Dendritic cell treated with granulocyte-macrophage colony-stimulating factor and Interleukin-4, amounts not matched to agents 40 ng/mL and 50 ng/mL, for 4 days (primary cell): ENCODE results near the gene ATG13.
"Not testable (repeated sequence)": the region's sequence is repeated elsewhere in the genome, so short reads cannot be mapped to it uniquely, and the experiment has no call there.

Source experiments
- H3K27ac Mint-ChIP-seq: one replicate; pipeline ENCODE4 v1.8.0; 2022; ENCODE audit warnings: mild to moderate bottlenecking, mixed read lengths
- H3K27me3 Mint-ChIP-seq: one replicate; pipeline ENCODE4 v1.8.0; 2022; ENCODE audit warnings: mild to moderate bottlenecking, mixed read lengths
- H3K36me3 Mint-ChIP-seq: one replicate; pipeline ENCODE4 v1.8.0; 2022; ENCODE audit warnings: low read depth, mixed read lengths
- H3K4me1 Mint-ChIP-seq: one replicate; pipeline ENCODE4 v1.8.0; 2022; ENCODE audit warnings: low read depth, mixed read lengths
- H3K4me3 Mint-ChIP-seq: one replicate; pipeline ENCODE4 v1.8.0; 2022; ENCODE audit warnings: mild to moderate bottlenecking, moderate library complexity, mixed read lengths
- H3K9me3 Mint-ChIP-seq: one replicate; pipeline ENCODE4 v1.8.0; 2022; ENCODE audit warnings: mixed read lengths
- intact Hi-C: fragments of 100-400 bp; cut with micrococcal nuclease; formaldehyde crosslinking; loops from one replicate; pipeline ENCODE4 v1.15.0; 2022

The ATG13 gene

GRCh38 chr11:46695345-46696211, 78.2 kb downstream of the ATG13 start:
- Mint-ChIP-seq H3K27ac (peak overlapping the region; percentile 10), H3K9me3 (no peaks in the 10 kb centered on the region), H3K27me3 (no peaks in the 10 kb centered on the region), H3K4me3 (no peak overlapping the region), H3K4me1 (peaks cover 27% of the 10 kb centered on the region), H3K36me3 (peaks cover 79% of the 10 kb centered on the region)
- intact Hi-C loops: no loop called here

DNA sequence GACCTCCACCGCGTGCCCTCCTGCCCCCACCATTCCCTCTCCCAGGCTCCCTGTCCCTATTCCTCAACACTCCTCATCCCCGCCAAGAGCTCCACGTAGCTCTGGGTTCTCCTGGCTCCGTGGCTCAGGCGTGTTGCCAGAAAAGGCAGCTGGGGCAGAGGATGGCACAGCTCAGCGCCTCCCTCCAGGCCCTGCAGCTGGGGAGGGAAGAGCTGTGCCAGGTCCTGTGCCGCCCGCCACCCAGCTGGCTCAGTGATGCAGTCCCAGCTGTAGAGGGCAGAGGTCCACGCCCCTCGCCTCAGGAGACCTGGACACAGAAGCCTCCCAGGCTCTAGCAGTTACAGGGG, 78.8 kb downstream of the ATG13 start:
- intact Hi-C loops: no loop called here
- peak overlapping the region; percentile 10 for H3K27ac Mint-ChIP-seq
- no peaks in the 10 kb centered on the region for H3K27me3 Mint-ChIP-seq
- H3K4me3 Mint-ChIP-seq: no peak overlapping the region
- peaks cover 79% of the 10 kb centered on the region for H3K36me3 Mint-ChIP-seq
- peaks cover 28% of the 10 kb centered on the region for H3K4me1 Mint-ChIP-seq
- no peaks in the 10 kb centered on the region for H3K9me3 Mint-ChIP-seq

DNA sequence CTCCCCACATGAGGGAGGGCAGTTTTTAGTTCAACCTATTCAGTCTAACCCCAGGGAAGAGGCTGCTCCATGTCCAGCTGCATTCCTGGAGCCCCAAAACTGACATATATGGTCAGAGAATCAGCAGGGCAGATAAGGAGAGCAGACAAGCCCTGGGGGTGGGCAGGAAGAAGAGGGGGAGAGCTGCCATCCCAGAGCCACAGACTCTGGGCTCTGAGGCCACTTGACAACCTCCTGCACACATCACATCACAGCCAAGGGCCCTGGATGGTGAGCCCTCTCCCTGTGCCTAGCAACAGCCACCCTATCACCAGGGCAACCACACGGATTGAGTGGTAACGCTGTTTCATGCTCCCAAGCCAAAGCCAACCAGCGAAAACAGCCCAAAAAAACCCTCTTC, 80.0 kb downstream of the ATG13 start:
- Mint-ChIP-seq H3K36me3 (peaks cover 79% of the 10 kb centered on the region), H3K9me3 (no peaks in the 10 kb centered on the region), H3K4me1 (peaks cover 39% of the 10 kb centered on the region), H3K27ac (no peak overlapping the region), H3K4me3 (no peak overlapping the region), H3K27me3 (no peaks in the 10 kb centered on the region)
- intact Hi-C loops: no loop called here

DNA sequence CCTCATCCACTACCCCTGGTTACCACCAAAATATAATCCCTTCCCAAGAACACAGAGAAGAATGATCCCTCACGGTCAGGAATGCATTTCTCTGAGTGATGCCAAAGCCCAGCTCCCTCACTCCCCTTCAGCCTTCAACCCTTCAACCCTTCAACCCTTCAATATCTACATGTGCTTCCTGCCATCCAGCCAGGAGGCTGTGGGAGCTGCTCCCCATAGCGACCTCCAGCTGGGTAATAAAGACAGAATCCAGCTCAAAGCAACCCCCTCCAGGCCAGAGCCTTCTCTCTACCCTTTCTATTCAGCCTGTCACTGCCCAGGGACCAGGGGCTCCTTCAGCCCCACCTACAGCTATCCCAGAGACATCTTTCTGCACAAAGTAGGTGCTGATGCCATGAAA, 80.4 kb downstream of the ATG13 start:
- H3K9me3 Mint-ChIP-seq: no peaks in the 10 kb centered on the region
- no peaks in the 10 kb centered on the region for H3K27me3 Mint-ChIP-seq
- peaks cover 43% of the 10 kb centered on the region for H3K4me1 Mint-ChIP-seq
- no peak overlapping the region for H3K4me3 Mint-ChIP-seq
- intact Hi-C loops: no loop called here
- no peak overlapping the region for H3K27ac Mint-ChIP-seq
- peaks cover 79% of the 10 kb centered on the region for H3K36me3 Mint-ChIP-seq

DNA sequence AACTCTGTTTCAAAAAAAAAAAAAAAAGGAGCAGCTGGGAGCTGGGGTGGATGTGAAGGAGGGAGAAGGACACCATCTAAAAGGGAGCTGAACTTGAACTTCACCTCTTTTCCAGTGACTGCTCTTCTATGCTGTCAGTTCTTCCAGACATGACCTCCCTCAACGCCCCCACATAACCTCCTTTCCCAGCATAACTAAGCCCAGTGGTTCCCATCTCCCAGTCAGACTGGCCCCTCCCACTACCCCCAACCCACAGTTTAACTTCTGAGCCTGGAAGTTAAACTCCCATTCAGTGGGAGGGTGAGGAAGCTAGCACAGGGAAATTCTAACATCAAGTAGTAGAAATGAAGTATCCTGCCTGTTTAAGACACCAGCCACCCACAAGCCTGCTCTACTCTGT, 81.2 kb downstream of the ATG13 start:
- intact Hi-C loops: no loop called here
- Mint-ChIP-seq H3K4me1 (peaks cover 47% of the 10 kb centered on the region), H3K4me3 (no peak overlapping the region), H3K27ac (no peak overlapping the region), H3K36me3 (peaks cover 79% of the 10 kb centered on the region), H3K27me3 (no peaks in the 10 kb centered on the region), H3K9me3 (no peaks in the 10 kb centered on the region)

DNA sequence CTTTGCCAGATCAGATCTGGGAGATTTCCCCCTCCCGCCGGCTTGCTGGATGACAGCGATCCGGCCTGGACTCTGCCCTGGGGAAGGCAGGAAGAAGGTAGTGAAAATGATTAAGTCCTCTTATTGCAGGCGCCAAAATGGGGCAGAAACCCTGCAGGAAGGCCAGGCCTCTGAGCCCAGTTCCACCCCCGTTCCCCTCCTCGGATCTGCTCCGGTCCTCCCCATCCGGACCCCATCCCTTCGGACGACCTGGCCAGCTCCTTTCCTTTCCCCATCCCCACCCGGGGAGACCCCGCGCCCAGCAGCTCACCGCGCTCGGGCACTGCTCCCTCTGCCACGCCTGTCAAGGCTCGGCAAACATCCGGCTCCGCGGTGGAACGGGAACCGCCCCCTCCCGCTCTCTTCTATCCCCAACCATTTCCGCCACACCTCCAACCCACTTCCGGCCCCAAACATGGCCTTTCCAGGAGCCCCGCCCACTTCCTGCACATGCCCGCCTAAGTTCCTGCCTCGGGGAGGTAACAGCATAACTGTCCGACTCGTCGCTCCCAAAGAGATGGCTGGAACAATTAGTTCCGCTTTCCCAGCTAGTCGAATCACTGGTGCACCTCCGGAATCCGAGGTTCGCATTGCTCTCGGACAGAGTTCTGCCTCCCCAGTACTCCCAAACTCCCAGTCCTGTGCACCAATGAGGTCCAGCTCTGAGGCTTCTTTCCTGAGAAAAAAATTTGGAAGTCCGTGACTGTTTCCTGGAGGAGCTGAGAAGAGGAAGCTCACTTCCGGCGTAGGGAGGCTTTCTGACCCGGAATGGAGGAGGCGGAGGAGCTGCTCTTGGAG, 83.1 kb downstream of the ATG13 start, which contains the start of the genes ARHGAP1 and ZNF408:
Gene ARHGAP1, minus strand, starts transcription at position 379 of the 837 bp plus-strand sequence. CDS start 4,512 bp downstream, outside the sequence.
Gene ZNF408, plus strand, starts transcription at position 791 of the 837 bp plus-strand sequence. Its CDS starts 17 bp downstream, at position 808.
- no peaks in the 10 kb centered on the region for H3K27me3 Mint-ChIP-seq
- peak within 1 kb of the TSS; percentile 95 for H3K4me3 Mint-ChIP-seq
- peaks cover 79% of the 10 kb centered on the region for H3K36me3 Mint-ChIP-seq
- intact Hi-C loops: loop anchor here (2.0 kb wide), 1 partner anchor 84 kb away; the partner anchor contains the start of genes ATG13 and HARBI1
- peaks cover 47% of the 10 kb centered on the region for H3K4me1 Mint-ChIP-seq
- H3K27ac Mint-ChIP-seq: peak within 1 kb of the TSS; percentile 99
- no peaks in the 10 kb centered on the region for H3K9me3 Mint-ChIP-seq

DNA sequence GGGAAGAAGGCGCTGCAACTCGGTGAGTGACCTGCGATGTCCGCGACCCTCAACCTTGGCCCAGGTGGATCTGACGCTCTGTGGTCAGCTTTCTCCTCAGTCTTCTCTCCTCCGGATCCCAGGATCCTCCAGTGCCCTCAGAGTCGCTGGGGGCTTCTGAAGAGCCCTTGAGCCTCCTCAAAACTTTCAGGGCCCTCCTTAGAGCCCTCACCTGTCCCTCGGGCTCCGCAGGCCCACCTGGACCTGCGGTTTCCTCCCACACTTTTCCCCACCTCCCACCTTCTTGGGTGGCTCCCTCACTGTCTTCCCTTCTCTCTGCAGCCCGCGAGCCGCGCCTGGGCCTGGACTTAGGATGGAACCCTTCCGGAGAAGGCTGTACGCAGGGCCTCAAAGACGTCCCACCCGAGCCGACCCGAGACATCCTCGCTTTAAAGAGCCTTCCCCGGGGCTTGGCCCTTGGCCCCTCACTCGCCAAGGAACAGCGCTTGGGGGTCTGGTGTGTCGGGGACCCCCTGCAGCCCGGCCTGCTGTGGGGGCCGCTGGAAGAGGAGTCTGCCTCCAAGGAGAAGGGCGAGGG, 83.8 kb downstream of the ATG13 start:
- intact Hi-C loops: loop anchor here (2.0 kb wide), 1 partner anchor 84 kb away; the partner anchor contains the start of genes ATG13 and HARBI1
- no peaks in the 10 kb centered on the region for H3K27me3 Mint-ChIP-seq
- peaks cover 43% of the 10 kb centered on the region for H3K4me1 Mint-ChIP-seq
- peak overlapping the region; percentile 99 for H3K27ac Mint-ChIP-seq
- no peaks in the 10 kb centered on the region for H3K9me3 Mint-ChIP-seq
- peak overlapping the region; percentile 95 for H3K4me3 Mint-ChIP-seq
- H3K36me3 Mint-ChIP-seq: peaks cover 79% of the 10 kb centered on the region

DNA sequence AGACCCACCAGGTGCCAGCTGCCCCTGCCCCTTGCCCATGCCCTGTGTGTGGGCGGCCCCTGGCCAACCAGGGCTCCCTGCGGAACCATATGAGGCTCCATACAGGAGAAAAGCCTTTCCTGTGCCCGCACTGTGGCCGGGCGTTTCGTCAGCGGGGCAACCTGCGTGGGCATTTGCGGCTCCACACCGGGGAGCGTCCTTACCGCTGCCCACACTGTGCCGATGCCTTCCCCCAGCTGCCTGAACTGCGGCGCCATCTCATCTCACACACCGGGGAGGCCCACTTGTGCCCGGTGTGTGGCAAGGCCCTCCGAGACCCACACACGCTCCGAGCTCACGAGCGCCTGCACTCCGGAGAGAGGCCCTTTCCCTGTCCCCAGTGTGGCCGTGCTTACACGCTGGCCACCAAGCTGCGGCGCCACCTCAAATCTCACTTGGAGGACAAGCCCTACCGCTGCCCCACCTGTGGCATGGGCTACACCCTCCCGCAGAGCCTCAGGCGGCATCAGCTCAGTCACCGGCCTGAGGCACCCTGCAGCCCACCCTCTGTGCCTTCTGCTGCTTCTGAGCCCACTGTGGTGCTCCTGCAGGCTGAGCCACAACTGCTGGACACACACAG, 87.8 kb downstream of the ATG13 start:
- H3K27me3 Mint-ChIP-seq: no peaks in the 10 kb centered on the region
- H3K27ac Mint-ChIP-seq: no peak overlapping the region
- no peak overlapping the region for H3K4me3 Mint-ChIP-seq
- intact Hi-C loops: no loop called here
- H3K36me3 Mint-ChIP-seq: peaks cover 83% of the 10 kb centered on the region
- no peaks in the 10 kb centered on the region for H3K9me3 Mint-ChIP-seq
- peaks cover 20% of the 10 kb centered on the region for H3K4me1 Mint-ChIP-seq

DNA sequence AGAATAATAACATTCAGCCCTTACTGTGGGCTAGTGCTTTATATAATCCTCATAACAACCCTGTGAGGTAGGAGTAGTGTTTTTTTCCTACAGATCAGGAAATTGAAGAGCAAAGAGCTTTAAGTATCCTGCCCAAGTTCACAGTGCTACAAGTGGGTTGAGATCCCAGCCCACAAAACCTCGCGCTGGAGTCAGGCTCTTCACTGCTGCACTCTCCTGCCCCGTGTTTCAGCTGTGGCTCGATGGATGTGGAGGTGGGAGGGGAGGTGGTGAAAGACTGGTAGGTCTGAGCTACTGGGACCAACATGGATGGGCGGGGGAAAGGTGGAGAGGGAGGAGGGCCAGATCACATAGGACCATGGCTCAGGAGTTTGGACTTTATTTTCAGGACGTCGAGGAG, 89.5 kb downstream of the ATG13 start:
- peaks cover 12% of the 10 kb centered on the region for H3K4me1 Mint-ChIP-seq
- no peak overlapping the region for H3K27ac Mint-ChIP-seq
- no peaks in the 10 kb centered on the region for H3K9me3 Mint-ChIP-seq
- H3K27me3 Mint-ChIP-seq: no peaks in the 10 kb centered on the region
- intact Hi-C loops: no loop called here
- H3K4me3 Mint-ChIP-seq: no peak overlapping the region
- peaks cover 66% of the 10 kb centered on the region for H3K36me3 Mint-ChIP-seq

DNA sequence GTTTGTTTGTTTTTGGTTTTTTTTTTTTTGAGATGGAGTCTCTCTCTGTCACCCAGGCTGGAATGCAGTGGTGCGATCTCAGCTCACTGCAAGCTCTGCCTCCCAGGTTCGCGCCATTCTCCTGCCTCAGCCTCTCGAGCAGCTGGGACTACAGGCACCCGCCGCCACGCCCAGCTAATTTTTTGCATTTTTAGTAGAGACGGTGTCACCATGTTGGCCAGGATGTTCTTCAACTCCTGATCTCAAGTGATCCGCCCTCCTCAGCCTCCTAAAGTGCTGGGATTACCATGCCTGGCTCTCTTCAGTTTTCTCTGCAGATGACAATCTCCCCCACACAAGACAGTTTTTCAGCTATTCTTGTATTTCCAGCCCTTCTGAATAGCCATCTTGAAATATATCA, 92.0 kb downstream of the ATG13 start:
- H3K4me1 Mint-ChIP-seq, H3K27ac Mint-ChIP-seq, H3K27me3 Mint-ChIP-seq, H3K9me3 Mint-ChIP-seq, H3K4me3 Mint-ChIP-seq, intact Hi-C loops: not testable (repeated sequence)
- peaks cover 42% of the 10 kb centered on the region for H3K36me3 Mint-ChIP-seq

DNA sequence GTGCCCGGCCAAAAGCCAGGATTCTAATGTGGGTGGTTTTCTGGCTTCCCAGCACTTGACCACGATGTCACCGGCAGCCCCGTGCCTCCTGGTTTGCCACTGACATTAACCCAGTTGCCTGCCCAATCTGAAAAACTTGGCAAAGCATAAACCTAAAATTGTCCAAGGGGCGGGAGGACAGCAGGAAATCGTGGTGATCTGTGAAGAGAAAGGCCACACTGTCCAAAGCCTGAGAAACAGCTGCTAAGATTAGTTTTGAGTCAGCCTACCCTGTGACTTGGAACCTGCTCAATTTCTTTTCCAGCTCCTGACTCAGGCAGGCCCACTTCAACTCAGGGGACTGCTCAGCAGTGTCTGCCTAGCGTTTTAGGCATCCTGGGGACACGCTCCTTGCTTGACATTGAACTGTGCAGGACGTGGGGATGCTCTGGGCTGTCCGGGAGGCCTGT, 93.5 kb downstream of the ATG13 start:
- Mint-ChIP-seq H3K36me3 (peaks cover 27% of the 10 kb centered on the region), H3K9me3 (no peaks in the 10 kb centered on the region), H3K4me1 (no peaks in the 10 kb centered on the region), H3K27me3 (no peaks in the 10 kb centered on the region), H3K27ac (no peak overlapping the region), H3K4me3 (no peak overlapping the region)
- intact Hi-C loops: no loop called here

DNA sequence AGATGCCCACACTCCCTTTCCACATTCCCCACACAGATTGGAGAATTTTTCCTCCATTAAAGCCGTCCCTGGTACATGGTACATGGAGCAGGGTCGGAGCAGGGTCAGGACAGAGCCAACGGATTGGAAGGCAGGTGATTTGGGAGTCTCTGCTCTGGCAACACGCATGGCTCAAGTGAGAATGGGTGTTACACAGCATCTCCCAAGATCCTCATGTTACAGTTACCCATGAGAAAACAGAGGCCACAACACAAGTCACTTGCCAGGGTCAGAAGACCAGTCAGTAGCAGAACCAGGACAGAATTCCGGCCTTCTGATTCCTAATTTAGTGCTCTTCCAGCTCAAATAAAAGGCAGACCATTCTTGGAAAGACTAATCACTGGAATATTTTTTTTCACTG, 94.0 kb downstream of the ATG13 start:
- intact Hi-C loops: no loop called here
- Mint-ChIP-seq H3K9me3 (no peaks in the 10 kb centered on the region), H3K27me3 (no peaks in the 10 kb centered on the region), H3K36me3 (peaks cover 22% of the 10 kb centered on the region), H3K27ac (no peak overlapping the region), H3K4me1 (no peaks in the 10 kb centered on the region), H3K4me3 (no peak overlapping the region)

DNA sequence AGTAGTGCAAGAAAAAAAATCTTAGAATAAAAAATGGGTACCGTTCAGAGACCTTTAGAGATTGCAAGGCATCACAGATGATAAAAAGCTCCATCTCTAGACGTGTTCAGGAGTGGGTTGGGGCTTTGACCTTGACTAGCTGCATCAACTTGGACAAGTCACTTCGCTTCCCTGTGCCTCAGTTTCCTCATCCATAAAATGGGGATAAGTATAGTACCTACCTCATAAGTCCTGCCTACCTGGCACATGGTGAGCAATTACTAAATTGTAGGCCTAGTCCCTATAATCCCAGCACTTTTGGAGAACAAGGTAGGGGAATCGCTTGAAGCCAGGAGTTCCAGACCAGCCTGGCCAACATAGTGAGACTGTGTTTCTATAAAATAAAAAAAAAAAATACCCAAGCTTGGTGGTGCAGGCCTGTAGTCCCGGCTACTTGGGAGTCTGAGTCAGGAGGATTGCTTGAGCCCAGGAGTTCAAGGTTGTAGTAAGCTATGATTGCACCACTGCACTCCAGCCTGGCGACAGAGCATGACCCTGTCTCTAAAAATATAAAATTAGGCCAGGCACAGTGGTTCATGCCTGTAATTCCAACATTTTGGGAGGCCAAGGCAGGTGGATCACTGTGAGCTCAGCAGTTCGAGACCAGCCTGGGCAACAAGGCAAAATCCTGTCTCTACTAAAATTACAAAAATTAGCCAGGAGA, 95.7 kb downstream of the ATG13 start:
- Mint-ChIP-seq H3K36me3 (peaks cover 5% of the 10 kb centered on the region), H3K27ac (no peak overlapping the region), H3K27me3 (no peaks in the 10 kb centered on the region)

More for the DNA sequence above, 95.7 kb downstream of the ATG13 start:
- H3K9me3 Mint-ChIP-seq: no peaks in the 10 kb centered on the region
- no peaks in the 10 kb centered on the region for H3K4me1 Mint-ChIP-seq
- intact Hi-C loops: no loop called here
- no peak overlapping the region for H3K4me3 Mint-ChIP-seq
